Measurements from ENCODE around the gene NDFIP2. TPM values are rescaled to one million over a fixed set of nuclear protein-coding genes. Genes with fewer than 3 reads are reported as not detected.

The NDFIP2 gene
- total and polyA plus RNA-seq, 2 donors (not counting 1 experiment from before 2014, with no cell fraction given) = 0.12 to 1.0 TPM

- ATAC-seq (ENCODE audit: low read depth) = no peak
- H3K9ac ChIP-seq (ENCODE audit: low read length) = no peak overlapping the region
- ChIA-PET CTCF (interaction anchor here (2.6 kb wide), 1 partner anchor 17 kb away, joined by 10 read pairs; no protein-coding TSS in a partner anchor), POLR2A (no interaction called here)
- H4K20me1 ChIP-seq (ENCODE audit: control insufficient read depth, insufficient read depth, low read length, poor library complexity, severe bottlenecking) = no peaks in the 10 kb centered on the region
- H3K4me3 ChIP-seq (ENCODE audit: control extremely low read depth in 1 of 5, extremely low read depth in 1 of 5, insufficient read depth in 1 of 5, low read depth in 2 of 5, low read length in 4 of 5) = no peak overlapping the region
- H3K4me2 ChIP-seq (replicated peaks; ENCODE audit: low read depth, low read length, poor library complexity, severe bottlenecking) = no peak overlapping the region
- no peaks in the 10 kb centered on the region for H3K4me1 ChIP-seq (ENCODE audit: control insufficient read depth in 2 of 2, insufficient read depth in 2 of 2, low read length in 2 of 2)
- H3K9me3 ChIP-seq (ENCODE audit: control extremely low read depth in 1 of 3, control insufficient read depth in 2 of 3, insufficient read depth in 1 of 3, low read length in 2 of 3) = no peaks in the 10 kb centered on the region
- intact Hi-C loops (cut with micrococcal nuclease) = no loop called here
- Mint-ChIP-seq H3K27me3 (peaks cover 8% of the 10 kb centered on the region), H3K27ac (no peak overlapping the region), H3K9me3 (ENCODE audit: insufficient read depth) (no peaks in the 10 kb centered on the region), H3K4me3 (no peak overlapping the region), H3K4me1 (no peaks in the 10 kb centered on the region)
- no peak for TF ChIP-seq CTCF (IDR thresholded peaks at IDR 0.05)
- no peak for TF ChIP-seq EZH2 (IDR thresholded peaks at IDR 0.05; ENCODE audit: borderline replicate concordance, insufficient read depth, low read depth, low read length, poor library complexity, severe bottlenecking)
- no peaks in the 10 kb centered on the region for H3K27me3 ChIP-seq (replicated peaks in 1 of 4; ENCODE audit: control extremely low read depth in 1 of 4, control insufficient read depth in 3 of 4, insufficient read depth in 4 of 4, low read length in 3 of 4)
- H2AFZ ChIP-seq (ENCODE audit: insufficient read depth, low read depth, low read length, poor library complexity, severe bottlenecking) = no peak overlapping the region
- H3K79me2 ChIP-seq (ENCODE audit: control insufficient read depth, insufficient read depth, low read length) = no peaks in the 10 kb centered on the region
- 89% methylated on average over 5 of the region's 5 CpGs for WGBS (ENCODE audit: insufficient coverage)
- no peaks in the 10 kb centered on the region for H3K36me3 ChIP-seq (replicated peaks in 1 of 2; ENCODE audit: control extremely low read depth in 1 of 2, control insufficient read depth in 1 of 2, extremely low read depth in 1 of 2, insufficient read depth in 2 of 2, low read length in 1 of 2)
- H3K27ac ChIP-seq (ENCODE audit: low read length in 2 of 2) = no peak overlapping the region
- DNase-seq = no peak
These were observed 39.9 kb upstream of the NDFIP2 start for GRCh38 chr13:79440958-79441528.

- no peak overlapping the region for H3K4me2 ChIP-seq (replicated peaks; ENCODE audit: low read depth, low read length, poor library complexity, severe bottlenecking)
- H3K36me3 ChIP-seq (replicated peaks in 1 of 2; ENCODE audit: control extremely low read depth in 1 of 2, control insufficient read depth in 1 of 2, extremely low read depth in 1 of 2, insufficient read depth in 2 of 2, low read length in 1 of 2) = no peaks in the 10 kb centered on the region
- ATAC-seq (ENCODE audit: low read depth) = no peak
- no peak overlapping the region for H3K4me3 ChIP-seq (ENCODE audit: control extremely low read depth in 1 of 5, extremely low read depth in 1 of 5, insufficient read depth in 1 of 5, low read depth in 2 of 5, low read length in 4 of 5)
- H3K27me3 ChIP-seq (replicated peaks in 1 of 4; ENCODE audit: control extremely low read depth in 1 of 4, control insufficient read depth in 3 of 4, insufficient read depth in 4 of 4, low read length in 3 of 4) = no peaks in the 10 kb centered on the region
- no peak for TF ChIP-seq EZH2 (IDR thresholded peaks at IDR 0.05; ENCODE audit: borderline replicate concordance, insufficient read depth, low read depth, low read length, poor library complexity, severe bottlenecking)
- TF ChIP-seq CTCF (IDR thresholded peaks at IDR 0.05) = no peak
- no peaks in the 10 kb centered on the region for H3K4me1 ChIP-seq (ENCODE audit: control insufficient read depth in 2 of 2, insufficient read depth in 2 of 2, low read length in 2 of 2)
- Mint-ChIP-seq H3K4me1 (no peaks in the 10 kb centered on the region), H3K4me3 (no peak overlapping the region), H3K9me3 (ENCODE audit: insufficient read depth) (no peaks in the 10 kb centered on the region), H3K27ac (no peak overlapping the region), H3K27me3 (peaks cover 8% of the 10 kb centered on the region)
- H3K9ac ChIP-seq (ENCODE audit: low read length) = no peak overlapping the region
- no peak for DNase-seq
- no CpG with 5 or more reads among the region's 1 CpG for WGBS (ENCODE audit: insufficient coverage)
- intact Hi-C loops (cut with micrococcal nuclease) = no loop called here
- H3K79me2 ChIP-seq (ENCODE audit: control insufficient read depth, insufficient read depth, low read length) = no peaks in the 10 kb centered on the region
- POLR2A ChIA-PET = no interaction called here
- no peak overlapping the region for H3K27ac ChIP-seq (ENCODE audit: low read length in 2 of 2)
- CTCF ChIA-PET = interaction anchor here (2.6 kb wide), 1 partner anchor 18 kb away, joined by 10 read pairs; no protein-coding TSS in a partner anchor
- no peaks in the 10 kb centered on the region for H4K20me1 ChIP-seq (ENCODE audit: control insufficient read depth, insufficient read depth, low read length, poor library complexity, severe bottlenecking)
- no peak overlapping the region for H2AFZ ChIP-seq (ENCODE audit: insufficient read depth, low read depth, low read length, poor library complexity, severe bottlenecking)
- H3K9me3 ChIP-seq (ENCODE audit: control extremely low read depth in 1 of 3, control insufficient read depth in 2 of 3, insufficient read depth in 1 of 3, low read length in 2 of 3) = no peaks in the 10 kb centered on the region
These were observed 38.7 kb upstream of the NDFIP2 start for GRCh38 chr13:79442221-79442620.
